T-cell (primary cell): ENCODE data around the gene DAPK2. TPM values are rescaled to one million over a fixed set of nuclear protein-coding genes. Genes with fewer than 3 reads are reported as not detected.
A peak's percentile ranks its signal among the peaks of the same experiment; 100 is the strongest.

Source experiments
- ATAC-seq, 4 experiments: fragments of 200-7000 bp in 3 of 4; fragments of 150-1000 bp in 1 of 4; cut with Tn5 transposase; replicated peaks in 1 of 4; 1 replicate in 3 of 4; 2 replicates in 1 of 4; pipeline ENCODE4 v1.10.0; 2021; ENCODE audit warnings: moderate library complexity in 3 of 4, mild to moderate bottlenecking in 2 of 4, moderate number of reproducible peaks in 1 of 4
- CTCF ChIA-PET, 2 donors: fragments of 300-600 bp; sonication (Branson Sonifier 250); formaldehyde crosslinking; loops; one replicate each; lab custom pipeline; 2022; ENCODE audit warnings: antibody characterized with exemption in 2 of 2; lab: Charles Lee
- POLR2A ChIA-PET, 2 donors: fragments of 300-600 bp; sonication (Branson Sonifier 250); formaldehyde crosslinking; loops; one replicate each; lab custom pipeline; 2022; ENCODE audit warnings: antibody characterized with exemption in 2 of 2; lab: Charles Lee
- DNase-seq, 35 experiments: peaks; one replicate each; pipeline versions ENCODE4 v3.0.0 to v3.0.0-alpha.2; 2013 to 2023
- H3K27ac ChIP-seq: one replicate; pipeline ENCODE4 v1.5.1; 2013; ENCODE audit warnings: low read length
- H3K27me3 ChIP-seq, 2 experiments: replicated peaks in 1 of 2; 1 replicate in 1 of 2; 2 replicates in 1 of 2; pipeline versions ENCODE4 v1.6.1 to v1.7.0; 2013; ENCODE audit warnings: low read length in 1 of 2, mixed read lengths in 1 of 2; ENCODE audit not compliant: control insufficient read depth in 2 of 2, insufficient read depth in 2 of 2; ENCODE audit errors: extremely low read depth in 1 of 2
- H3K36me3 ChIP-seq, 2 donors: 1 replicate in 1 of 2; 2 replicates in 1 of 2; pipeline versions ENCODE4 v1.6.1 to v1.7.0; 2013; ENCODE audit warnings: low read length in 1 of 2; ENCODE audit not compliant: control insufficient read depth in 2 of 2, insufficient read depth in 1 of 2; ENCODE audit errors: extremely low read depth in 1 of 2
- H3K4me1 ChIP-seq, 2 experiments: 1 replicate in 1 of 2; 2 replicates in 1 of 2; pipeline versions ENCODE4 v1.6.1 to v1.7.0; 2013; ENCODE audit warnings: low read length in 2 of 2, mixed read lengths in 1 of 2; ENCODE audit not compliant: insufficient read depth in 2 of 2, control insufficient read depth in 1 of 2; ENCODE audit errors: extremely low read depth in 1 of 2
- H3K4me3 ChIP-seq, 2 donors: 1 replicate in 1 of 2; 2 replicates in 1 of 2; pipeline versions ENCODE4 v1.5.1 to v1.7.0; 2013; ENCODE audit warnings: mild to moderate bottlenecking in 2 of 2, low read length in 1 of 2, moderate library complexity in 1 of 2; ENCODE audit not compliant: control insufficient read depth in 1 of 2; ENCODE audit errors: extremely low read depth in 1 of 2
- H3K9me3 ChIP-seq: 2 replicates; pipeline ENCODE4 v1.7.0; 2013
- H3K27ac Mint-ChIP-seq, 2 donors: one replicate each; pipeline ENCODE4 v1.8.0; 2020 to 2021; ENCODE audit warnings: mild to moderate bottlenecking in 2 of 2, mixed read lengths in 2 of 2
- H3K27me3 Mint-ChIP-seq, 2 donors: one replicate each; pipeline ENCODE4 v1.8.0; 2021 to 2022; ENCODE audit warnings: mixed read lengths in 2 of 2
- H3K36me3 Mint-ChIP-seq: one replicate; pipeline ENCODE4 v1.8.0; 2021; ENCODE audit warnings: mixed read lengths
- H3K4me1 Mint-ChIP-seq, 3 donors: one replicate each; pipeline ENCODE4 v1.8.0; 2020 to 2022; ENCODE audit warnings: mixed read lengths in 3 of 3, mild to moderate bottlenecking in 1 of 3
- H3K4me3 Mint-ChIP-seq, 3 donors: one replicate each; pipeline ENCODE4 v1.8.0; 2020 to 2022; ENCODE audit warnings: mild to moderate bottlenecking in 3 of 3, mixed read lengths in 3 of 3, moderate library complexity in 3 of 3
- H3K9me3 Mint-ChIP-seq, 3 donors: one replicate each; pipeline ENCODE4 v1.8.0; 2020 to 2022; ENCODE audit warnings: mixed read lengths in 3 of 3
- WGBS: methylation state at CpG from one replicate; pipeline ENCODE4 v1.1.5; 2013; ENCODE audit warnings: missing lambda C conversion rate; ENCODE audit not compliant: insufficient coverage; 5-methylcytosine and 5-hydroxymethylcytosine counted together
- total RNA-seq, 35 experiments: library from RNA in 6 of 35; stranded (reverse) in 6 of 35; fragments of 120-200 nt in 1 of 35; gene quantifications; one replicate each; pipeline versions ENCODE4 v1.2.1 to v1.2.4 and lab custom pipeline; 2013 to 2026

DAPK2 gene
- total RNA-seq, 5 donors from 2014 or later (not counting 1 experiment from before 2014, with no cell fraction given): 0.78 to 23.5 (median 6.1) TPM

- Mint-ChIP-seq H3K9me3 (no peaks in the 10 kb centered on the region), H3K27me3 (no peaks in the 10 kb centered on the region), H3K27ac (peak overlapping the region in 1 of 2 donors; percentile 72), H3K4me1 (peaks cover 40 to 44% (median 41%) of the 10 kb centered on the region in 3 donors), H3K36me3 (no peaks in the 10 kb centered on the region), H3K4me3 (no peak overlapping the region)
- WGBS: 86% methylated on average over 1 of the region's 1 CpG
- H3K4me1 ChIP-seq: peaks cover 26 to 38% of the 10 kb centered on the region in 2 experiments
- ATAC-seq: no peak
- H3K27me3 ChIP-seq: no peaks in the 10 kb centered on the region
- POLR2A ChIA-PET: no interaction called here
- no peak overlapping the region for H3K4me3 ChIP-seq
- DNase-seq: no peak
- CTCF ChIA-PET: interaction anchor here in 1 of 2 donors (1.4 kb wide), 1 partner anchor 136 kb away, joined by 4 read pairs; no protein-coding TSS in a partner anchor
- H3K36me3 ChIP-seq: no peaks in the 10 kb centered on the region
- H3K9me3 ChIP-seq: no peaks in the 10 kb centered on the region
- H3K27ac ChIP-seq: no peak overlapping the region
These were observed 158.1 kb downstream of the DAPK2 start for GRCh38 chr15:63888146-63888545.

GRCh38 chr15:63887630-63888029 lies 158.7 kb downstream of the DAPK2 start:
- Histone ChIP-seq H3K9me3 (no peaks in the 10 kb centered on the region), H3K36me3 (no peaks in the 10 kb centered on the region), H3K27ac (no peak overlapping the region), H3K4me3 (no peak overlapping the region), H3K4me1 (peaks cover 23 to 33% of the 10 kb centered on the region in 2 experiments), H3K27me3 (no peaks in the 10 kb centered on the region)
- Mint-ChIP-seq H3K36me3 (no peaks in the 10 kb centered on the region), H3K27me3 (no peaks in the 10 kb centered on the region), H3K27ac (no peak overlapping the region), H3K4me1 (peaks cover 35 to 39% (median 37%) of the 10 kb centered on the region in 3 donors), H3K4me3 (no peak overlapping the region), H3K9me3 (no peaks in the 10 kb centered on the region)
- CTCF ChIA-PET: interaction anchor here in 1 of 2 donors (1.4 kb wide), 1 partner anchor 136 kb away, joined by 4 read pairs; no protein-coding TSS in a partner anchor
- 79% methylated on average over 2 of the region's 6 CpGs for WGBS
- DNase-seq: no peak
- no peak for ATAC-seq
- POLR2A ChIA-PET: no interaction called here

DNA sequence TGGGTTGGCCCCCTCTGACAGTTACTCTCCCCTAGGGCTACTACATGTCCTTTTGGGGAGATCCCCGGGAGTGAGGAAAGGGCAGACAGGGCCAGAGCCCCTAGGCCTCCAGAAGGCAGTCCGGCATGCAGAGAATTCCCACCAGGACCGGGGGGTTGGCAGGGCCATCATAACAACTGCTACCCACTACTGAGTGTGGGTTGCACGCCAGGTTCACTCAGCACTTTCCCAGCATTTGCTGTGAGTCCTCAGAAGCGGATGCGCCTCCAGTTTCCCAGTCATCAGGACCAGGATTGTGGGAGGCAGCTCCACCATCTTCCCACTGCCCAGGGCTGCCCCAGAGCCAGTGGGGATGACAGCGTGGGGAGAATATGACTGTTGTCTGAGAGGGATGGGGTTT lies 161.3 kb downstream of the DAPK2 start:
- Histone ChIP-seq H3K4me3 (no peak overlapping the region), H3K9me3 (no peaks in the 10 kb centered on the region), H3K27ac (no peak overlapping the region), H3K4me1 (peaks cover 6 to 10% of the 10 kb centered on the region in 2 experiments), H3K27me3 (no peaks in the 10 kb centered on the region), H3K36me3 (no peaks in the 10 kb centered on the region)
- H3K27ac Mint-ChIP-seq: no peak overlapping the region
- no peaks in the 10 kb centered on the region for H3K36me3 Mint-ChIP-seq
- no peak for DNase-seq
- 98% methylated on average over 5 of the region's 7 CpGs for WGBS
- H3K4me1 Mint-ChIP-seq: peaks cover 16 to 23% (median 21%) of the 10 kb centered on the region in 3 donors
- H3K9me3 Mint-ChIP-seq: no peaks in the 10 kb centered on the region
- no peaks in the 10 kb centered on the region for H3K27me3 Mint-ChIP-seq
- H3K4me3 Mint-ChIP-seq: no peak overlapping the region
- ChIA-PET POLR2A (no interaction called here), CTCF (no interaction called here)
- no peak for ATAC-seq

DNA sequence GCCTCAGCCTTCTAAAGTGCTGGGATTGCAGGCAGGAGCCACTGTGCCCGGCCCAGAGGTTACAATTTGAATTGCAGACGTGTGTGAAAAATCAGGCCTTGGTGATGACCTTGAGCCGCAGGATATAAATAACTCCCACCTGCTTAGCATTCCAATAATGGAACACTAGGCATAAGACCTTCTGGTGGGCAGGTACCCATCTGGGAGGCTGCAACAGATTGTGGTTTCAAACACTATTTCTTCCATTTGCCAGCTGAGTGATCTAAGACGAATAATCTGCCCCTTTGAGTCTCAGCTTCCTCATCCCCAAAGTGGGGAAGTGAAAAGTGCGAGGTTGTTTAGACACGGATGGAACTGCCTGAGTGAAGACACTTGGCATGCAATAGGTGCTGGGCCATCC lies 164.9 kb downstream of the DAPK2 start:
- DNase-seq (no peak), ATAC-seq (no peak)
- ChIA-PET CTCF (interaction anchor here in 1 of 2 donors (0.7 to 1.0 kb wide), 2 partner anchors 52 to 186 kb away, joined by 3 to 5 read pairs; no protein-coding TSS in a partner anchor), POLR2A (no interaction called here)
- Mint-ChIP-seq H3K9me3 (no peaks in the 10 kb centered on the region), H3K27me3 (no peaks in the 10 kb centered on the region), H3K4me1 (peaks cover 0 to 7% (median 0%) of the 10 kb centered on the region in 3 donors), H3K36me3 (no peaks in the 10 kb centered on the region), H3K4me3 (no peak overlapping the region), H3K27ac (no peak overlapping the region)
- H3K36me3 ChIP-seq: no peaks in the 10 kb centered on the region
- 98% methylated on average over 3 of the region's 6 CpGs for WGBS
- H3K27me3 ChIP-seq: no peaks in the 10 kb centered on the region
- peaks cover 0 to 2% of the 10 kb centered on the region in 2 experiments for H3K4me1 ChIP-seq
- H3K9me3 ChIP-seq: no peaks in the 10 kb centered on the region
- no peak overlapping the region for H3K4me3 ChIP-seq
- H3K27ac ChIP-seq: no peak overlapping the region

- no peak for ATAC-seq
- ChIA-PET CTCF (interaction anchor here in 1 of 2 donors (0.6 to 1.0 kb wide), 4 partner anchors 26 to 224 kb away, joined by 3 to 5 read pairs (median 3); no protein-coding TSS in a partner anchor), POLR2A (interaction anchor here in 1 of 2 donors (1.4 kb wide), 1 partner anchor 11 kb away, joined by 5 read pairs; no protein-coding TSS in a partner anchor)
- no CpG with 5 or more reads among the region's 5 CpGs for WGBS
- no peaks in the 10 kb centered on the region for H3K36me3 ChIP-seq
- peaks cover 0 to 7% (median 0%) of the 10 kb centered on the region in 3 donors for H3K4me1 Mint-ChIP-seq
- no peak overlapping the region for H3K27ac ChIP-seq
- no peak overlapping the region for H3K4me3 ChIP-seq
- no peaks in the 10 kb centered on the region for H3K9me3 Mint-ChIP-seq
- no peaks in the 10 kb centered on the region for H3K36me3 Mint-ChIP-seq
- H3K27me3 ChIP-seq: no peaks in the 10 kb centered on the region
- DNase-seq: no peak
- no peak overlapping the region for H3K27ac Mint-ChIP-seq
- no peaks in the 10 kb centered on the region for H3K9me3 ChIP-seq
- no peak overlapping the region for H3K4me3 Mint-ChIP-seq
- H3K4me1 ChIP-seq: peaks cover 0 to 2% of the 10 kb centered on the region in 2 experiments
- no peaks in the 10 kb centered on the region for H3K27me3 Mint-ChIP-seq
These were observed 165.5 kb downstream of the DAPK2 start for GRCh38 chr15:63880744-63881143.

DNA sequence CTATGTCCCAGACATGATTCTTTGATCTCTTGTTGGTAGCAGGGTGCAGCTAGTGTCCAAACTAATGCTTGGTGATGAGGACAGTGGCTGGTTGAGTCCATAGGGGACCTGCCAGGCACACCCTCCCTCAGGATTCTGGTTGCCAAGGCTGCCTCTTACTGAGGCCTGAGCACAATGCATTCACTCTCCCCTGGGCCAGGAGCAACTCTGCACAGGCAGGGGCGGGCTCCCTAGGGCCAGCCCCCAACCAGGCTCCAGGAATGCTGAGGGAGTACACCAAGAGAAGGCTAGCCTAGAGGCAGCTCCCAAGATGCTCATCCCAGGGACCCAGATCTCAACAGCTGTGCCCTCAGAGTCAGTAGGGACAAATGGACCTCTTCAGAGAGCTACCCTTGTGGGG lies 166.3 kb downstream of the DAPK2 start:
- Mint-ChIP-seq H3K36me3 (no peaks in the 10 kb centered on the region), H3K27me3 (no peaks in the 10 kb centered on the region), H3K4me3 (no peak overlapping the region), H3K9me3 (no peaks in the 10 kb centered on the region), H3K27ac (no peak overlapping the region), H3K4me1 (peaks cover 0 to 7% (median 0%) of the 10 kb centered on the region in 3 donors)
- no peak overlapping the region for H3K4me3 ChIP-seq
- WGBS: 70% methylated on average over 1 of the region's 1 CpG
- H3K36me3 ChIP-seq: no peaks in the 10 kb centered on the region
- ATAC-seq (no peak), DNase-seq (no peak)
- peaks cover 0 to 2% of the 10 kb centered on the region in 2 experiments for H3K4me1 ChIP-seq
- H3K9me3 ChIP-seq: no peaks in the 10 kb centered on the region
- no peak overlapping the region for H3K27ac ChIP-seq
- CTCF ChIA-PET: interaction anchor here in 1 of 2 donors (0.7 kb wide), 1 partner anchor 25 kb away, joined by 3 read pairs; no protein-coding TSS in a partner anchor
- no peaks in the 10 kb centered on the region for H3K27me3 ChIP-seq
- POLR2A ChIA-PET: interaction anchor here in 1 of 2 donors (1.4 kb wide), 1 partner anchor 10 kb away, joined by 5 read pairs; no protein-coding TSS in a partner anchor
